HTR-8/SVneo (cell line): ENCODE results near the gene EXOSC7.

Source experiments
- DNase-seq: peaks from one replicate; pipeline ENCODE4 v3.0.0; 2011; ENCODE audit warnings: low spot score, mixed read lengths; ENCODE audit not compliant: insufficient read length
- FAIRE-seq: peaks from 2 replicates; lab custom pipeline; 2011; peaks lifted over from hg19 to GRCh38; lab: Jason Lieb, UNC

The EXOSC7 gene

GRCh38 chr3:44989636-44990373 lies 13.8 kb downstream of the EXOSC7 start:
- no peak for FAIRE-seq

GRCh38 chr3:44991326-44991725 lies 15.3 kb downstream of the EXOSC7 start:
- FAIRE-seq: no peak
- DNase-seq: no peak

More at GRCh38 chr3:44989636-44990373, 13.8 kb downstream of the EXOSC7 start:
- DNase-seq: no peak

DNA sequence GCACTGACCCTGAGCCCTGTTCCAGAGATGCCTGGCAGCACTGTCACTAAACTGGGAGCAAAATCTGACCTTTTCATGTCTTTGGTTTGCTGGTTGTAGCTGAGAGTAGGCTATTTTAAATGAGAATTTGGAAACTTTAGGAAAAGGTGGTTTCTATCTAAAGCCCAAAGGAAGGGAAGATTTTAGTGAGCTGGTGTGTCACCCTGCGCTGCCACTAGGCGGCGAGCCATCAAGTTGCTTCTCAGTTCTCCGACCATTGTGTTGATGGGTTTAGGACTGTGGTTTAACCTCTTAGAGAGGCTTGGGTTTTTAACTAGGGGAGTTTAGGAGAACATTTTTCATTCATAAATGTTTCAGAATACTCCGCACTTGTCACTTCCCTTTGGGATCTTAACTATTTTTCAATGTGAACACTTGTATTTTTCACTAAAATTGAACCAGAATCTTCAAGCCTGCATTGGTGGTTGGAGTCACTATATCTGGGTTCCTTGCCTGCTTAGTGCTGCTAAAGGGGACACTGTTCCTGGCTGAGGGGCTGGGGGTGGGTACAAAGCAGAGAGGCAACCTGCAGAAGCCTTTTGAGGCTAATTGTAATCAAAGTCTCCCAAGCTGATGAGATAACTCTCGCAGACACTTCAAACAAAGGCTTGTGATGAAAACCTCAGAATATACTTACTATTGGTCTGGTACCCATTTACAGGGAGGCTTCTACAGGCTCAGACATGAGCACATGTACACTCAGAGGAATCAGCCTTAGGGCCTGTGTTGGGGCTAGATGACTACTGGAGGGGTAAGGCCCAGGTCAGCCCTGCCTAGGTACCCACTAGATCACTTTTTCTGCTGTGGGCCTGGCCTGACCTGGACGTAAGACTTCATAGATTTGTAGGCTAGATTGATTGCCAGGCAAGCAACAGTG lies 16.8 kb downstream of the EXOSC7 start:
- FAIRE-seq: no peak
- DNase-seq: no peak

DNA sequence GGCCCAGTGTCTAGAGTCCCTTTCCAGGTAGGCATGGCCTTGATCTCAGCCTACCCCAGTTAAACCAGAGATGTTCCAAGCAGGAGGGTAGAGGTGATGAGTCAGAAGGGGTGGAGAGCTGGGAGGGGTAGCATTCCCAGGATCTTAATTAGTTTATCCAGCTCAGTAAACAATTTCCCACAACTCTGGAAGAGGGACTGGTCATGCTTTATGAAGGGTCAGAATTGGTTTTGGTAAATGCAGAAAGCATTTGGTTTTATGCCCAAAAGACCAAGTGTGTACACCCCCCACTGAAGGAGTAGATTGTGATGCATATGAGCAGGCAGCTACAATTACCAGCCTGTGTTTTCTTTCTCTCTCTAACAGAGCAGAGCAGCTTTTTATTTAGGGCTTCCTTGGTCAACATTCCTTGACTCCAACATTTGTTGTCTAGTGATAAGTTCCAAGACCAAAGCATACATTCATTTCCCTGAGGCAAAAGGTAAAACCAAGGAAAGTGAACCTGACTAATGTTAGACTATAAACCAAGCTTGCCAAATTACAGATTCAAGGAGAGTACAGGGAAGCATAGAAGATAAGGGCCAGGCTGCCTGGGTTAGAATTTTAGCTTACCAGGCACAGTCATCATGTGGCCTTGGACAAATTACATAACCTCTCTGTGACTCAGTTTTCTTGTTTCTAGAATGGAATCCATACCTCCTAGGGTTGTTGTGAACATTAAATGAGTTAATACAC lies 17.6 kb downstream of the EXOSC7 start:
- DNase-seq: no peak

DNA sequence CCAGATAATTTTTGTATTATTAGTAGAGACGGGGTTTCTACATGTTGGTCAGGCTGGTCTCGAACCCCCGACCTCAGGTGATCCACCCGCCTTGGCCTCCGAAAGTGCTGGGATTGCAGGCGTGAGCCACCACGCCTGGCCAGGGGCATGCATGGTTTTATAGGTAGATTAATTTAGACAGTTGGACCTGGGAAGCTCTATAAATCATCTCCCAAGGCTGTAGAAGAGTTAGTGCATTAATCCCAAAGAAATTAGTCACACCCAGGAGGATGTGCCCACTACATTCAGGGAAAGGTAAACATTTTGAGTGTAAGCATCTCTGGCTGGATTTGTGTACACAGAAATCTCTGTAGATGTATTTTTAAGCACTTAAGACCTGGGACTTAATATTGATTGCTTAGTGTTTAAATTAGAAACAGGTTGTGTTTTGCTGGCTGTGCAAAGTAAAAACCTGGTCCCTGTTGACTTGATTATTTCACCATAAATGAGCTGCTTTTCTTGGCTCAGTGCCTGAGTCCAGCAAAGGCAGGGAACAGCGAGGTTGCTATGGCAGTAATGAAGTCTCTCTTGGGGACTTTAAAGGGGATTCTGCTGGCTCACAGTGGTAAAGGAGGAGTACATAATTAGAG lies 19.2 kb downstream of the EXOSC7 start:
- DNase-seq: no peak
- FAIRE-seq: no peak

More for the DNA sequence above, 17.6 kb downstream of the EXOSC7 start:
- no peak for FAIRE-seq

DNA sequence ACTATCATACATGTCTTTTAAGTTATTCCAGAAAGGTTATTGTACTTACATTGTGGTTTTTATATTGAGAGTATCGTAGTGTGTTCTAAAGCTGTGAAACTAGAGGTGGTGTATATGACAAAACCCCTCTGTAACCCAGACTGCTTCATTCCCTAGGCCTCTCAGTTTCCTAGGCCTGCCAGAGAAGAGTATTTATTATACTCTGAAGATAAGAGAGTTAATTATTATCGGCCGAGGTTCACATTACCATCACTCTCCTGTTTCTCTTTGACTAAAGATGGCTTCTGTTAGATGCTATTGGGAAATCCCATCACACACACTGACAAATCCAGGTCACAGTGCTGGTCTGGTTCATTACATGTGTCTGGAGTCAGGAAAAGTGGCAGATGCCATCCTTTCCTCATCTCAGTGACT lies 20.5 kb downstream of the EXOSC7 start:
- DNase-seq: no peak
- FAIRE-seq: no peak

- DNase-seq: no peak
- FAIRE-seq: no peak
These were observed 23.7 kb downstream of the EXOSC7 start for GRCh38 chr3:44999782-45000181.

GRCh38 chr3:45000823-45001222 lies 24.8 kb downstream of the EXOSC7 start:
- DNase-seq (no peak), FAIRE-seq (no peak)

DNA sequence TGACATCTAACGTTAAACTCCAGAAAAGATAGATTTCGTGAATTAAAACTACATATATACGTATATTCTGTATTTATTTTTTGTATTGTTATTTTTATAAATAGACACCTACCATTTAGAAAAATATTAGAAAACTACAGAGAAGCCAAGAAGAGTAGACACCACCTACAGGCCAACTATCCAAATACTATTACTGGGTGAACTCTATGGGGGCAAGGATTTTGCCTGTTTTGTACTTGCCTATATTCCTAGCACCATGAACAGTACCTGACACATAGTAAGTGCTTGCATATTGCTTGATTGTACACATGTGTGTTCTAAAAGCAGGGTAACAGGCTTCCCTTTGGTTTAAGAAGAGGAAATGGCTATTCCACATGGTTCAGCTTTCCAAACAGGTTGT lies 25.7 kb downstream of the EXOSC7 start:
- no peak for FAIRE-seq
- no peak for DNase-seq

DNA sequence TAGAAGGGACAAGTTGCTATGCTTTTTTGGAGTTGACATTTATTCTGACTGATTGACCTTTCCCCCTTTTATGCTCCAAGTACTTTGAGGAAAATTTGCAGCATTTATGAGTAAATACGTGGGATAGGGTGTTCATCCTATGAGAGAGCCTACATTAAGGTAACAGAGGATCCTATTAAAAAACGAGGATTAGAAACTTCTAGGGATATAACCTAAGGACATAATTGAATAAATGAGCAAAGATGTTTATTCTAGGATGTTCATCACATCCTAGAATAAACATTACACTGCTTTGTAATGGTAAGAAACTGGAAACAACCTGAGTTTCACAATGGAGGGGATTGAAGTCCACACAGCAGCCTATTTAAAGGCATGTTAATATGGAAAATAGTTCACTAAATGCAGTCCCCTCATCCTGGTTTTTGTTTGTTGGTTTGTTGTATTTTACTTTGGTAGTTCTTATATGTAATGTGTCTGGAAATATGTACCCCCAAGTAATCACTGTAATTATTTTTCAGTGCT lies 26.2 kb downstream of the EXOSC7 start:
- FAIRE-seq: no peak
- DNase-seq: no peak

DNA sequence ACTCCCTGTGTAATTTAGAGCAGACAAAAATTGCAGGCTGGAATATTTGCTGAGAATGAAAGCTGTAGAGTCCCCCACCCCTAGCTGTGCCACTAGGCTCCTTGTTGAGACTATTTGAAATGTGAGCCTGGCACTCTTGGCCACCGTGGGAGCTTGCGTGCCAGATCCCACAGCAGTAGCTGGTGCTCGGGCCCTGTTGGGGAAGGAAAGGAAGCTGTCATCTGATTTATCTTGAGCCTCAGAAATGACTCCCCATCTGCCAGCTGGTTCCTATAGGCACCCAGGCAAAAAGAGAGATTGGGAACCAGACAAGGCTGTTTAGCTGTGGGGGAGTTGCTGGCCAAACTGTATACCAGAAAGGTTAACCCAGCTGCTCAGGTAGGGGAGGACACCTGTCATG lies 26.7 kb downstream of the EXOSC7 start:
- no peak for FAIRE-seq
- no peak for DNase-seq

- FAIRE-seq (no peak), DNase-seq (no peak)
These were observed 27.4 kb downstream of the EXOSC7 start for GRCh38 chr3:45003406-45003805.

DNA sequence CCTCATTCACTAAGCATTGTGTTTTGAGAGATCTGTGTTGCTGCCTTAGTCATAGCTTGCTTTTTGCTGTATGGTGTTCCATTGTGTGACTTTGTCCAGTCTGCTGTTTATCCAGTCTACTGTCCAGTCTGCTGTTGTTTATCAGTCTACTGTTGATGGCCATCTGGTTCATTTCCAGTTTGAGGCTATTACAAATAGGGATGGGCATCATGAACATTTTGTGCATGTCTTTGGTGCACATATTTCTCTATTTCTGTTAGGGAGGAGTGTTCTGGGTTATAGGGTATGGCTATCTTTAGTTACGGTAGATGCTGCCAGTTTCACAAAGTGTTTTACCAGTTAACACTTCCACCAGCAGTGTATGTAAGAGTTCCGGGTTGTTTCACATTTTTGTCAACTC lies 27.8 kb downstream of the EXOSC7 start:
- FAIRE-seq: no peak
- DNase-seq: no peak

DNA sequence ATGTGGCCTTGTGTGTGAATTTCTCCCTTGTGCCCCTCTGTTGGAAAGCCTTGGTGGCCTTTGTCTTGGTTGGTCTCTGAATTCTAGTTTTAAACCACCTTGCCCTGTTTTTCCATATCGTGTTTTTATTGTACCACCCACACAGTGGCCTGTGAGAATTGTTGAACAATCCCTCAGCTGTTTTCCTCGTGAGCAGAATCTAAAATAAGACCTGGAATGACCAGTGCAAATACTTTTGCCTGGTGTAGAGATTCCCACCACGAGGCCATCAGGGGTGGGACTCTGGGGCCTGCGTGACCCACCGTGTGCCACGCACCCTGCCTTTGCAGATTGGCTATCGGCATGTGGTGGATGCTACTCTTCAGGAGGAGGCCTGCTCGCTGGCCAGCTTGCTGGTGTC lies 31.0 kb downstream of the EXOSC7 start:
- DNase-seq: no peak

GRCh38 chr3:45008117-45008516 lies 32.1 kb downstream of the EXOSC7 start:
- FAIRE-seq (no peak), DNase-seq (no peak)

More for the DNA sequence above, 31.0 kb downstream of the EXOSC7 start:
- no peak for FAIRE-seq

DNA sequence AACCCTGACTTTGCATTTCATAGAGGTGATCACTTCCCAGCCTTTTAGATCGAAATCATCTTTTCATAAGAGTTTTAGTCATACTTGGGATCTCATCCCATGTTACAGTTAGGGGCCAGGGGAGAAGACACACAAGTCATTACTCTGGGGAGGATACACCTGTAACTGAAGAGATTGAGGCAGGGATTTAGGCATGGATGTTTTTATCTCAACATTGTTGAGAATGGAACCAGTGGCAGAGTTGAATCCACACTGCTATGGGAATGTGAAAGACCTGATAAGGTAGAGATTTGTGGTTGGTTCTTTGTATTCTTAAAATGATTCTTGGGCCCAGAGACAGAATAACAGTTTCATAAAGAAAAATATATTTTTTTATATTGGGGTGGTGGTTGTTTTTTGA lies 33.8 kb downstream of the EXOSC7 start:
- FAIRE-seq (no peak), DNase-seq (no peak)

DNA sequence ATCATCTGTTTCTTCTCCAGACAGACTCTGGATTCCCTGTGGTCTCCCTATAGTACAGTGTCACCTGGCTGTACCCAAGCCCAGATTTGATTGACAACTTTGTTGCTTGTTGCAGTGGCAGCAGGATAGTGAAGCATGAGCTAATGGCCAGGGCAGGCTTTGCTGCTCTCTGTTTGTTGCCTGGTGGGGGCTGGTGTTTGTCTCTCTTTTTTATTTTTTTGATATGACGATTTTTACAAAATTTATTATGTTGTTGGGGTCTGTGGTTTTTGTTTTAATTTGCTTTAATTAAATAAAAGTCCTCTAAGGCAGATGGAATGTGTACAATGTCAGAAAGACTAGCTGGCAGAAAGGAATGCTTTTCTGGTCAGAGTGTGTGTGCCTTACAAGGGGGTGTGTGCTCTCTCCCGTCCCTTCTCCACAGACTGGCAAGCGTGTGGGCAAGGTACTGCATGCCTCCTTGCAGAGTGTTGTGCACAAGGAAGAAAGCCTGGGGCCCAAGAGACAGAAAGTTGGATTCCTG lies 34.8 kb downstream of the EXOSC7 start:
- FAIRE-seq (peak; percentile 49), DNase-seq (peak; percentile 56)

DNA sequence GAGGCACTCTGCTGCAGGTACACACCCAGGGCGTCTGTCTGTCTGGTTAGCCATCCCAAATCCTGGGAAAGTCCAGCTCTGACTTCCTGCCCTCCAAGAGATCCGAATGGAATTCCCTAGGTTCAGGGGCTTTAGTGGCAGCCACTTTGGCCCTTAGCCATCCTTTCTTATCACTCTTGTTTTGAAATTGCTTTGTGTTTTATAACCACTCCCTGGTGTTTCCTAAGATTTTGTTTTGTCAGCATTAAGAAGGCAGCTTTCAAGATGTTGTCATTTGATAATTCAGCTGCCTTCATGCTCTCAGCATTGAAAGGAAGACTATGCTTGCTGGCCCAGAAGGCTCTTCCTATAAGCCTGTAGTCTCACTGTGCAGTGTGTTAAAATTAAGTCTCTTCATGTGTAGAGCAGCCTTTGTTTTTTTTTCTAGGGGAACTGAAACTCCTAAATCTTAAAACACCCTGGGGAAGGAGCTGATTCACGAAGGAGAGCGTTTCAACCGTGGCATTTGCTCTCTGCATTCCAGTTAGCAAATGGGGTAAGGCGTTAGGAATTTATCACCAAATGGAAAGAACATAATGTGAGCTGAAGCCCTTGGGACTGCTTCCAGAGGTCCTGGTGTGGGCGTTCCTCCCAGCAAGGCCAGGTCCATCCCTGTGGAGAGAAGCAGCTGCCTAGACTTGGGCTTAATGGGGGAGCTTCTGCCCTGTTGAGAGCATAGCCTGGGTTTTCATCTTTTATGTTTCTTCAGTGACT lies 35.9 kb downstream of the EXOSC7 start:
- FAIRE-seq: no peak

GRCh38 chr3:45012577-45012976 lies 36.5 kb downstream of the EXOSC7 start:
- no peak for FAIRE-seq

More for the DNA sequence above, 35.9 kb downstream of the EXOSC7 start:
- peak; percentile 32 for DNase-seq

More at GRCh38 chr3:45012577-45012976, 36.5 kb downstream of the EXOSC7 start:
- DNase-seq: no peak
